Endothelial cell (in vitro differentiated cells): Measurements from ENCODE around the gene KRTAP20-3. TPM values are rescaled to one million over a fixed set of nuclear protein-coding genes. Genes with fewer than 3 reads are reported as not detected.

Experiments
- DNase-seq: peaks from one replicate; pipeline ENCODE4 v3.0.0; 2021; ENCODE audit warnings: low spot score
- H3K27ac Mint-ChIP-seq: one replicate; pipeline ENCODE4 v1.8.0; 2021; ENCODE audit warnings: mixed read lengths, inconsistent platforms; ENCODE audit not compliant: unreplicated experiment
- H3K27me3 Mint-ChIP-seq: one replicate; pipeline ENCODE4 v1.8.0; 2021; ENCODE audit warnings: mild to moderate bottlenecking, moderate library complexity, mixed read lengths, inconsistent platforms; ENCODE audit not compliant: unreplicated experiment
- H3K36me3 Mint-ChIP-seq: one replicate; pipeline ENCODE4 v1.8.0; 2021; ENCODE audit warnings: mild to moderate bottlenecking, low read depth, mixed read lengths, inconsistent platforms; ENCODE audit not compliant: unreplicated experiment
- H3K4me1 Mint-ChIP-seq: one replicate; pipeline ENCODE4 v1.8.0; 2021; ENCODE audit warnings: mild to moderate bottlenecking, mixed read lengths, inconsistent platforms; ENCODE audit not compliant: unreplicated experiment
- H3K4me3 Mint-ChIP-seq: one replicate; pipeline ENCODE4 v1.8.0; 2021; ENCODE audit warnings: mild to moderate bottlenecking, mixed read lengths, inconsistent platforms; ENCODE audit not compliant: unreplicated experiment
- H3K9me3 Mint-ChIP-seq: one replicate; pipeline ENCODE4 v1.8.0; 2021; ENCODE audit warnings: mixed read lengths, inconsistent platforms; ENCODE audit not compliant: unreplicated experiment
- long read RNA-seq: library from polyadenylated mRNA; unstranded; transcript quantifications from one replicate; pipeline ENCODE4 v2.0.0, GENCODE V29; 2020; ENCODE audit not compliant: unreplicated experiment
- total RNA-seq: library from RNA; stranded (reverse); fragmentation: NEBNext Ultra II Directional; extraction: Animal tissue kit (Norgen Biotek cat#: 25700); gene quantifications from one replicate; pipeline ENCODE4 v1.2.1, GENCODE V29; 2021; ENCODE audit not compliant: unreplicated experiment
- TF ChIP-seq, protein P1 (sequence below): fragments of 200-600 bp; sonication (generic); IDR thresholded peaks from one replicate; pipeline ENCODE4 v1.5.0; 2021; ENCODE audit warnings: antibody characterized with exemption; ENCODE audit not compliant: unreplicated experiment

KRTAP20-3 gene
- not detected for total RNA-seq
- long read RNA-seq = 0 reads

DNA sequence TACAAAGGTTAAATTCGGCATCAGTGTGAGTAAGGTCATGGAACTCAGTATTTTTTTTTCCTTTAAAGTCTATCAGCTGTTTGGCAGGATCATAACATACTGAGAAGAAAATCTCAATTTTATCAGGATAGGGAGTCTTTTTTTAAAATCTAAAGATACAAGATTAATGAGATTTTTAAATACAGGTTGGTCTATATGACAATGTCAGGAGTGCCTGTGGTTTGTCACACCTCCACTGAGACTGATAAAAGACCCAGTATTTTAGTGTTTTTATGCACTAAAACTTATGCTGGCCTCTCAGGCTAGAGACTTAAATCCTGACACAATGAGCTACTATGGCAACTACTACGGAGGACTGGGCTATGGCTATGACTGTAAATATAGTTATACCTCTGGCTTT, at the start of gene KRTAP20-3:
Gene KRTAP20-3 (plus strand): TSS at position 301 of the 400 bp plus-strand sequence.
- no peak for DNase-seq
- no peak within 1 kb of the TSS for H3K27ac Mint-ChIP-seq
- no peaks in the 10 kb centered on the region for H3K9me3 Mint-ChIP-seq
- no peaks in the 10 kb centered on the region for H3K27me3 Mint-ChIP-seq
- peaks cover 5% of the 10 kb centered on the region for H3K4me1 Mint-ChIP-seq
- no peaks in the 10 kb centered on the region for H3K36me3 Mint-ChIP-seq
- H3K4me3 Mint-ChIP-seq = no peak within 1 kb of the TSS
- TF ChIP-seq, protein P1, sequence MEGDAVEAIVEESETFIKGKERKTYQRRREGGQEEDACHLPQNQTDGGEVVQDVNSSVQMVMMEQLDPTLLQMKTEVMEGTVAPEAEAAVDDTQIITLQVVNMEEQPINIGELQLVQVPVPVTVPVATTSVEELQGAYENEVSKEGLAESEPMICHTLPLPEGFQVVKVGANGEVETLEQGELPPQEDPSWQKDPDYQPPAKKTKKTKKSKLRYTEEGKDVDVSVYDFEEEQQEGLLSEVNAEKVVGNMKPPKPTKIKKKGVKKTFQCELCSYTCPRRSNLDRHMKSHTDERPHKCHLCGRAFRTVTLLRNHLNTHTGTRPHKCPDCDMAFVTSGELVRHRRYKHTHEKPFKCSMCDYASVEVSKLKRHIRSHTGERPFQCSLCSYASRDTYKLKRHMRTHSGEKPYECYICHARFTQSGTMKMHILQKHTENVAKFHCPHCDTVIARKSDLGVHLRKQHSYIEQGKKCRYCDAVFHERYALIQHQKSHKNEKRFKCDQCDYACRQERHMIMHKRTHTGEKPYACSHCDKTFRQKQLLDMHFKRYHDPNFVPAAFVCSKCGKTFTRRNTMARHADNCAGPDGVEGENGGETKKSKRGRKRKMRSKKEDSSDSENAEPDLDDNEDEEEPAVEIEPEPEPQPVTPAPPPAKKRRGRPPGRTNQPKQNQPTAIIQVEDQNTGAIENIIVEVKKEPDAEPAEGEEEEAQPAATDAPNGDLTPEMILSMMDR = no peak

DNA sequence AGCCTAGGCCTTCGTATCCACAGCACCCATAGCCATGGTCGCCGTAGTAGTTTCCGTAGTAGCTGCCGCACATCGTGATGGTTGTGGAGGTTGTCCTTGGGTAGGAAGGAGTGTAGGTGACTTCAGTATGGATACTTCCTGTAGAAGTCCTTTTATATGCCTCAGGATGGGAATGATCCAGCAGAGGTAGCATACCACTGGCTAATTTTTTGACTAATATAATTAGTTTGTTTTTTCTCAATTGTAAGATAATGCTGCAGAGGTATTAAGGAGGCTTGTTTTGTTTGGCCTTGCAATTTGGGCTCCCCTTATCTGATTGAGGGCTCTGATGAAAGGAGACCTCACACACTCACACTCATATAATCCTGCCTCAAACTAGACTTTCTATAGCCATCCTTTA, 43.9 kb upstream of the KRTAP20-3 start, which contains the start of gene KRTAP6-2:
Gene KRTAP6-2 (minus strand): TSS at position 101 of the 400 bp plus-strand sequence. CDS start 28 bp downstream, at position 73.
- H3K27ac Mint-ChIP-seq = no peak within 1 kb of the TSS
- H3K27me3 Mint-ChIP-seq = peaks cover 3% of the 10 kb centered on the region
- H3K9me3 Mint-ChIP-seq = no peaks in the 10 kb centered on the region
- no peaks in the 10 kb centered on the region for H3K36me3 Mint-ChIP-seq
- no peaks in the 10 kb centered on the region for H3K4me1 Mint-ChIP-seq
- no peak for DNase-seq
- no peak within 1 kb of the TSS for H3K4me3 Mint-ChIP-seq
- TF ChIP-seq, protein P1 = no peak

DNA sequence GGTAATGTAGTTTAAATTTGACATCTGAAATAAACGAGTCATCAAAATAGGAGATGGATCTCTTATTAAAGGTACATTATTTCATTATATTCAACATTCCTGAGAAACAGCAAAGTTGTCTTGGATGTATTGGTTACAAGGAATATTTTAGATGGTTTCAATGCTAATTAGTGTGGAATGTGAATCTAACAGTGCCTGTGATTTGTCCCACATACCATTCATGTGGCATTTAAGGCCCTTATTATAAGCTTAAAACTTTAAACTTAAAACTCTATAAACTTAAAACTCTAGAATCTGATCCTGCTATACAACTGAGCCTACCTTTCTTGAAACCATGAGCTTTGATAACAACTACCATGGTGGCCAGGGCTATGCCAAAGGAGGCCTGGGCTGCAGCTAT, 41.9 kb upstream of the KRTAP20-3 start, which contains the start of gene KRTAP22-1:
Gene KRTAP22-1 (plus strand): TSS at position 301 of the 400 bp plus-strand sequence.
- Mint-ChIP-seq H3K4me1 (no peaks in the 10 kb centered on the region), H3K36me3 (no peaks in the 10 kb centered on the region), H3K4me3 (no peak within 1 kb of the TSS), H3K27me3 (peaks cover 3% of the 10 kb centered on the region), H3K9me3 (no peaks in the 10 kb centered on the region), H3K27ac (no peak within 1 kb of the TSS)
- TF ChIP-seq, protein P1 = no peak
- DNase-seq = no peak

DNA sequence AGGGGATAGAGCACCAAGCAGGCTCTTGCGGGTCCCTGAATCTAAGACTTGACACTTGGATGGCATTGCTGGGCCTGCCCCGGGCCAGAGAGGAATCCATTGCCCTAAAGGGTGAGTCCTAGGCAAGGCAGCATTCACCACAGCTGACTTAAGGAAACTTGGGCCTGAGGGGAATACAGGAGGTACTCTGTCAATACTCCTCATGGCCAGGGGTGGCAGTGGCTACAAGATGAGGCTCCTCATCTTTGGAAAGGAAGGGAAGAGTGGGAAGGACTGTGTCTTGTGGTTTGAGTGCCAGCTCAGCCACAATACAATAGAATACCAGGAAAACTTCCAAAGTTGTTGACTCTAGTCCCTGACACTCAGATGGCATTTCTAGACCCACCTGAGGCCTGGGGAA, 36.7 kb upstream of the KRTAP20-3 start:
- Mint-ChIP-seq H3K9me3 (no peaks in the 10 kb centered on the region), H3K27me3 (peaks cover 3% of the 10 kb centered on the region), H3K4me3 (no peak overlapping the region), H3K4me1 (no peaks in the 10 kb centered on the region), H3K36me3 (no peaks in the 10 kb centered on the region), H3K27ac (no peak overlapping the region)
- TF ChIP-seq, protein P1 = no peak
- no peak for DNase-seq

DNA sequence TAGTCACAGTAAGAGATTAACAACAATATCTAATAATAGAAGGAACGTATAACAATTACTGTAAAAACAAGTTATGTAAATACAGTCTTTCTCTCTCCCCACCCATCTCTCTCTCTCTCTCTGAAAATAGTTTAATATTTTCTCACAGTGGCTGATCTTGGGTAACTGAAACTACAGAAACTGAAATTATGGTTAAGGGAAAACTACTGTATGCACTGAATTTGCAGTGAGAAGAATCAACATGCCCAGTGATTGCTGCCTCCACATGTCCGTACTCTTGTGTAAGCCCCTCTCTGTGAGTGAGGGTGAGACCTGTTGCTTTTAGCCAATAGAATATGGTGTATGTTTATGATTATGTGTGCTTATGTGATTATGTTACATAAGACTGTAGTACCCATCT, 30.5 kb upstream of the KRTAP20-3 start:
- Mint-ChIP-seq H3K9me3 (no peaks in the 10 kb centered on the region), H3K27me3 (no peaks in the 10 kb centered on the region), H3K27ac (no peak overlapping the region), H3K4me1 (no peaks in the 10 kb centered on the region), H3K36me3 (no peaks in the 10 kb centered on the region), H3K4me3 (no peak overlapping the region)
- TF ChIP-seq, protein P1 = no peak
- no peak for DNase-seq
